Spleen (tissue), 11 donors: Measurements from ENCODE around the gene RANBP10. TPM values are rescaled to one million over a fixed set of nuclear protein-coding genes. Genes with fewer than 3 reads are reported as not detected.
"Not testable (repeated sequence)": the region's sequence is repeated elsewhere in the genome, so short reads cannot be mapped to it uniquely, and the experiment has no call there.

Source experiments
- DNase-seq: peaks from one replicate; pipeline ENCODE4 v3.0.0-alpha.2; 2020
- H3K27ac ChIP-seq, 8 donors: fragments of 200-600 bp; sonication (generic) in 7 of 8; 1 replicate in 4 of 8; 2 replicates in 4 of 8; pipeline versions ENCODE4 v1.5.0 to v1.8.0; 2016 to 2021; ENCODE audit warnings: inconsistent platforms in 4 of 8, mild to moderate bottlenecking in 4 of 8, moderate library complexity in 1 of 8
- H3K27me3 ChIP-seq, 7 donors: fragments of 200-600 bp; sonication (generic) in 6 of 7; replicated peaks in 1 of 7; 1 replicate in 4 of 7; 2 replicates in 3 of 7; pipeline versions ENCODE4 v1.5.0 to v1.8.0; 2016 to 2021; ENCODE audit warnings: inconsistent platforms in 3 of 7, mild to moderate bottlenecking in 1 of 7
- H3K36me3 ChIP-seq, 6 donors: fragments of 200-600 bp; sonication (generic) in 5 of 6; 1 replicate in 4 of 6; 2 replicates in 2 of 6; pipeline versions ENCODE4 v1.5.0 to v1.8.0; 2016 to 2021; ENCODE audit warnings: inconsistent platforms in 2 of 6
- H3K4me1 ChIP-seq, 6 donors: fragments of 200-600 bp; sonication (generic) in 5 of 6; 1 replicate in 3 of 6; 2 replicates in 3 of 6; pipeline versions ENCODE4 v1.5.0 to v1.8.0; 2016 to 2021; ENCODE audit warnings: inconsistent platforms in 3 of 6
- H3K4me3 ChIP-seq, 8 donors: fragments of 200-600 bp; sonication (generic) in 7 of 8; 1 replicate in 4 of 8; 2 replicates in 4 of 8; pipeline versions ENCODE4 v1.5.0 to v1.8.0; 2016 to 2021; ENCODE audit warnings: inconsistent platforms in 4 of 8, mild to moderate bottlenecking in 4 of 8, moderate library complexity in 2 of 8
- H3K9me3 ChIP-seq, 8 donors: fragments of 200-600 bp; sonication (generic) in 7 of 8; 1 replicate in 4 of 8; 2 replicates in 4 of 8; pipeline versions ENCODE4 v1.5.0 to v1.8.0; 2016 to 2021; ENCODE audit warnings: inconsistent platforms in 4 of 8
- CTCF ChIP-seq, 11 experiments: fragments of 200-600 bp in 7 of 11; fragments of 450-650 bp in 4 of 11; sonication (generic) in 4 of 11; IDR thresholded peaks in 8 of 11; conservative IDR thresholded peaks in 3 of 11; 1 replicate in 7 of 11; 2 replicates in 4 of 11; pipeline versions ENCODE4 v1.4.0 to v1.8.0; 2016 to 2021; ENCODE audit warnings: antibody characterized with exemption in 11 of 11, inconsistent platforms in 4 of 11, mild to moderate bottlenecking in 1 of 11
- POLR2A ChIP-seq, 3 donors: fragments of 450-650 bp; IDR thresholded peaks; one replicate each; pipeline ENCODE4 v1.5.1; 2017; ENCODE audit warnings: antibody characterized with exemption in 3 of 3, mild to moderate bottlenecking in 1 of 3
- POLR2AphosphoS5 ChIP-seq, 3 donors: sonication (generic); formaldehyde crosslinking; IDR thresholded peaks; one replicate each; pipeline ENCODE4 v1.5.1; 2017; ENCODE audit warnings: antibody characterized with exemption in 3 of 3
- WGBS, 5 donors: extraction: QIAGEN DNeasy Blood & Tissue Kit in 3 of 5; methylation state at CpG; one replicate each; pipeline versions ENCODE4 v1.1.5 to v1.1.7; 2013 to 2018; 5-methylcytosine and 5-hydroxymethylcytosine counted together
- intact Hi-C: fragments of 100-400 bp; cut with DNase I; formaldehyde crosslinking; loops from one replicate; pipeline ENCODE4 v1.15.0; 2023; ENCODE audit warnings: low total_unique reads
- polyA plus RNA-seq, 3 donors: library from polyadenylated mRNA; stranded (reverse); fragments of 200-250 nt; gene quantifications; one replicate each; pipeline ENCODE4 v1.2.1, GENCODE V29; 2013
- total RNA-seq, 7 donors: library from RNA; depleted of rRNA in 3 of 7; stranded (reverse); fragments of >200 nt in 3 of 7; fragmentation: NEBNext Ultra II Directional in 4 of 7; extraction: Animal tissue kit (Norgen Biotek cat#: 25700) in 4 of 7; gene quantifications; one replicate each; pipeline versions ENCODE4 v1.1.0 to v1.2.1, GENCODE V29; 2016 to 2021
- donor health status: healthy with polysubstance abuse.
- donor health status: DM: no; HTN: no; CAD: no; lungs with moderate emphysema.
- donor health status: DM: no; HTN: no; CAD: no.
- donor health status: Bipolar disorder and iron deficiency.
- donor health status: healthy.
- donor health status: DM: no; HTN: no; CAD: no.
- donor health status: DM: yes; HTN: yes; CAD: no.

RANBP10 gene
- total and polyA plus RNA-seq, 10 donors: 6.6 to 38.6 (median 22.6) TPM

- peak overlapping the region in 1 of 8 donors; percentile 23 for H3K4me3 ChIP-seq
- 53 to 92% (median 79%) methylated on average over 4 of the region's 4 CpGs for WGBS, 5 donors
- peak overlapping the region in 7 of 8 donors; percentile 6 to 76 (median 61) for H3K27ac ChIP-seq
Measured at GRCh38 chr16:67697422-67698185, 108.8 kb downstream of the RANBP10 start.

GRCh38 chr16:67694611-67695010, 111.7 kb downstream of the RANBP10 start:
- 61 to 80% (median 73%) methylated on average over 2 of the region's 2 CpGs for WGBS, 5 donors

More at GRCh38 chr16:67697422-67698185, 108.8 kb downstream of the RANBP10 start:
- peaks cover 0 to 26% (median 9%) of the 10 kb centered on the region in 6 donors for H3K36me3 ChIP-seq
- H3K4me1 ChIP-seq: peaks cover 0 to 45% (median 28%) of the 10 kb centered on the region in 6 donors
- TF ChIP-seq POLR2A (IDR thresholded peaks at IDR 0.05): no peak
- TF ChIP-seq POLR2AphosphoS5 (IDR thresholded peaks at IDR 0.05): no peak
- no peak for TF ChIP-seq CTCF (IDR thresholded peaks at IDR 0.05 in 8 of 11, conservative IDR thresholded peaks at IDR 0.05 in 3 of 11)
- H3K9me3 ChIP-seq: peaks cover 0 to 11% (median 8%) of the 10 kb centered on the region in 8 donors
- no peaks in the 10 kb centered on the region for H3K27me3 ChIP-seq
- intact Hi-C loops: no loop called here
- DNase-seq: no peak

GRCh38 chr16:67693517-67694285, 112.7 kb downstream of the RANBP10 start:
- H3K27me3 ChIP-seq, H3K9me3 ChIP-seq, intact Hi-C loops, H3K4me3 ChIP-seq: not testable (repeated sequence)
- peaks cover 0 to 18% (median 4%) of the 10 kb centered on the region in 6 donors for H3K36me3 ChIP-seq
- peak overlapping the region in 3 of 8 donors; percentile 13 to 33 (median 18) for H3K27ac ChIP-seq
- peaks cover 0 to 58% (median 28%) of the 10 kb centered on the region in 6 donors for H3K4me1 ChIP-seq
- peak; percentile 58 for DNase-seq
- 83 to 94% (median 89%) methylated on average over 8 of the region's 8 CpGs for WGBS, 5 donors

More at GRCh38 chr16:67694611-67695010, 111.7 kb downstream of the RANBP10 start:
- TF ChIP-seq POLR2A (IDR thresholded peaks at IDR 0.05): no peak
- no peak for TF ChIP-seq POLR2AphosphoS5 (IDR thresholded peaks at IDR 0.05)
- no peak for TF ChIP-seq CTCF (IDR thresholded peaks at IDR 0.05 in 8 of 11, conservative IDR thresholded peaks at IDR 0.05 in 3 of 11)
- Histone ChIP-seq H3K27ac (peak overlapping the region in 2 of 8 donors; percentile 18 to 33), H3K4me1 (peaks cover 0 to 58% (median 28%) of the 10 kb centered on the region in 6 donors), H3K9me3 (peaks cover 0 to 8% (median 7%) of the 10 kb centered on the region in 8 donors), H3K27me3 (no peaks in the 10 kb centered on the region), H3K4me3 (no peak overlapping the region), H3K36me3 (peaks cover 0 to 26% (median 9%) of the 10 kb centered on the region in 6 donors)
- no peak for DNase-seq
- intact Hi-C loops: no loop called here

GRCh38 chr16:67685388-67686112, 120.8 kb downstream of the RANBP10 start:
- intact Hi-C loops: no loop called here
- no peak for DNase-seq
- H3K27me3 ChIP-seq: no peaks in the 10 kb centered on the region
- peaks cover 11 to 62% (median 30%) of the 10 kb centered on the region in 6 donors for H3K4me1 ChIP-seq
- H3K27ac ChIP-seq: peak overlapping the region; percentile 32 to 89 (median 81)
- no peaks in the 10 kb centered on the region for H3K9me3 ChIP-seq
- H3K36me3 ChIP-seq: peaks cover 0 to 48% (median 12%) of the 10 kb centered on the region in 6 donors
- TF ChIP-seq CTCF (IDR thresholded peaks at IDR 0.05 in 8 of 11, conservative IDR thresholded peaks at IDR 0.05 in 3 of 11): no peak
- TF ChIP-seq POLR2AphosphoS5 (IDR thresholded peaks at IDR 0.05): no peak
- TF ChIP-seq POLR2A (IDR thresholded peaks at IDR 0.05): no peak
- H3K4me3 ChIP-seq: peak overlapping the region in 1 of 8 donors; percentile 18
- WGBS, 5 donors: 68 to 73% (median 71%) methylated on average over 16 to 17 of the region's 17 CpGs
